22Rv1 (cell line): Measurements from ENCODE around the gene LARP4B.

ENCODE experiments used
- ZFX ChIP-seq: fragments of 450-650 bp; IDR thresholded peaks from 2 replicates; pipeline ENCODE4 v1.6.1; 2017; ENCODE audit warnings: antibody characterized with exemption, borderline replicate concordance
- TF ChIP-seq, protein P1 (sequence below): fragments of 450-650 bp; IDR thresholded peaks from 2 replicates; pipeline ENCODE4 v1.5.1; 2017; ENCODE audit warnings: mild to moderate bottlenecking

- TF ChIP-seq, protein P1, sequence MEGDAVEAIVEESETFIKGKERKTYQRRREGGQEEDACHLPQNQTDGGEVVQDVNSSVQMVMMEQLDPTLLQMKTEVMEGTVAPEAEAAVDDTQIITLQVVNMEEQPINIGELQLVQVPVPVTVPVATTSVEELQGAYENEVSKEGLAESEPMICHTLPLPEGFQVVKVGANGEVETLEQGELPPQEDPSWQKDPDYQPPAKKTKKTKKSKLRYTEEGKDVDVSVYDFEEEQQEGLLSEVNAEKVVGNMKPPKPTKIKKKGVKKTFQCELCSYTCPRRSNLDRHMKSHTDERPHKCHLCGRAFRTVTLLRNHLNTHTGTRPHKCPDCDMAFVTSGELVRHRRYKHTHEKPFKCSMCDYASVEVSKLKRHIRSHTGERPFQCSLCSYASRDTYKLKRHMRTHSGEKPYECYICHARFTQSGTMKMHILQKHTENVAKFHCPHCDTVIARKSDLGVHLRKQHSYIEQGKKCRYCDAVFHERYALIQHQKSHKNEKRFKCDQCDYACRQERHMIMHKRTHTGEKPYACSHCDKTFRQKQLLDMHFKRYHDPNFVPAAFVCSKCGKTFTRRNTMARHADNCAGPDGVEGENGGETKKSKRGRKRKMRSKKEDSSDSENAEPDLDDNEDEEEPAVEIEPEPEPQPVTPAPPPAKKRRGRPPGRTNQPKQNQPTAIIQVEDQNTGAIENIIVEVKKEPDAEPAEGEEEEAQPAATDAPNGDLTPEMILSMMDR: no peak
- TF ChIP-seq ZFX: no peak
Measured at GRCh38 chr10:774661-775244, 156.8 kb downstream of the LARP4B start.
